PC-3 (cell line): ENCODE measurements around the gene SAMD14. TPM values are rescaled to one million over a fixed set of nuclear protein-coding genes. Genes with fewer than 3 reads are reported as not detected.
A peak's percentile ranks its signal among the peaks of the same experiment; 100 is the strongest.

Source experiments
- ATAC-seq: fragments of 200-7000 bp; cut with Tn5 transposase; 2 replicates; pipeline ENCODE4 v1.9.1; 2020; ENCODE audit warnings: mild to moderate bottlenecking, moderate library complexity
- BruUV-seq: library from RNA; stranded (reverse); fragments of 400-500 nt; replicated peaks from 2 replicates; lab custom pipeline; 2021; lab: Mats Ljungman, UMichigan
- CTCF ChIA-PET: fragments of 300-600 bp; sonication (Branson Sonifier 250); formaldehyde crosslinking; loops from one replicate; lab custom pipeline; 2022; ENCODE audit warnings: antibody characterized with exemption; lab: Charles Lee
- POLR2A ChIA-PET: fragments of 300-600 bp; sonication (Branson Sonifier 250); formaldehyde crosslinking; loops from one replicate; lab custom pipeline; 2022; ENCODE audit warnings: antibody characterized with exemption; ENCODE audit not compliant: unreplicated experiment; lab: Charles Lee
- DNase-seq: peaks from one replicate; pipeline ENCODE4 v3.0.0-alpha.2; 2015
- H2AFZ ChIP-seq: fragments of 300-600 bp; sonication (generic); 2 replicates; pipeline ENCODE4 v1.6.0; 2016; ENCODE audit warnings: antibody characterized with exemption, low read length
- H3F3A ChIP-seq: fragments of 300-600 bp; sonication (generic); one replicate; pipeline ENCODE4 v1.6.0; 2017; ENCODE audit warnings: antibody characterized with exemption, low read length, control low read depth, mild to moderate bottlenecking; ENCODE audit not compliant: unreplicated experiment
- H3K27ac ChIP-seq: fragments of 300-600 bp; sonication (generic); 2 replicates; pipeline ENCODE4 v1.5.1; 2016; ENCODE audit warnings: mild to moderate bottlenecking, low read length
- H3K27me3 ChIP-seq: fragments of 300-600 bp; sonication (generic); 2 replicates; pipeline ENCODE4 v1.6.1; 2016; ENCODE audit warnings: low read length, mixed read lengths
- H3K36me3 ChIP-seq: fragments of 300-600 bp; sonication (generic); 2 replicates; pipeline ENCODE4 v1.6.1; 2016; ENCODE audit warnings: low read depth, mixed run types, low read length, mixed read lengths
- H3K4me1 ChIP-seq: fragments of 300-600 bp; sonication (generic); 2 replicates; pipeline ENCODE4 v1.5.1; 2016; ENCODE audit warnings: low read length; ENCODE audit not compliant: insufficient read depth
- H3K4me2 ChIP-seq: fragments of 300-600 bp; sonication (generic); 2 replicates; pipeline ENCODE4 v1.6.0; 2016; ENCODE audit warnings: low read length
- H3K4me3 ChIP-seq: fragments of 300-600 bp; sonication (generic); 2 replicates; pipeline ENCODE4 v1.5.1; 2016; ENCODE audit warnings: mild to moderate bottlenecking, low read length, mixed read lengths
- H3K79me2 ChIP-seq: fragments of 300-600 bp; sonication (generic); 2 replicates; pipeline ENCODE4 v1.6.1; 2017; ENCODE audit warnings: low read length, mixed read lengths
- H3K9ac ChIP-seq: fragments of 300-600 bp; sonication (generic); 2 replicates; pipeline ENCODE4 v1.6.0; 2016; ENCODE audit warnings: mild to moderate bottlenecking, low read length
- H3K9me2 ChIP-seq: fragments of 300-600 bp; sonication (generic); replicated peaks from 2 replicates; pipeline ENCODE4 v1.6.1; 2016; ENCODE audit warnings: mixed run types, low read length, mixed read lengths
- H3K9me3 ChIP-seq: fragments of 300-600 bp; sonication (generic); 2 replicates; pipeline ENCODE4 v1.6.1; 2016; ENCODE audit warnings: low read length, mixed read lengths
- H4K20me1 ChIP-seq: fragments of 300-600 bp; sonication (generic); 2 replicates; pipeline ENCODE4 v1.6.1; 2016; ENCODE audit warnings: low read length, mixed read lengths
- EZH2 ChIP-seq: fragments of 300-600 bp; sonication (generic); IDR thresholded peaks from one replicate; pipeline ENCODE4 v1.6.1; 2017; ENCODE audit warnings: antibody characterized with exemption, mild to moderate bottlenecking, low read length; ENCODE audit not compliant: unreplicated experiment
- EZH2phosphoT487 ChIP-seq: fragments of 300-600 bp; sonication (generic); IDR thresholded peaks from 2 replicates; pipeline ENCODE4 v1.6.1; 2018; ENCODE audit warnings: mild to moderate bottlenecking, antibody characterized with exemption, low read length, borderline replicate concordance
- intact Hi-C: fragments of 100-400 bp; cut with micrococcal nuclease; formaldehyde crosslinking; loops from 2 replicates; pipeline ENCODE4 v1.9.0; 2023
- total RNA-seq: library from RNA; depleted of rRNA; stranded (reverse); fragments of >200 nt; gene quantifications from 2 replicates; pipeline ENCODE4 v1.2.3, GENCODE V29; 2014
- TF ChIP-seq, protein P1 (sequence below): fragments of 300-600 bp; sonication (generic); conservative IDR thresholded peaks from 2 replicates; pipeline ENCODE4 v1.5.1; 2017; ENCODE audit warnings: antibody characterized with exemption, low read depth, mild to moderate bottlenecking, low read length

The SAMD14 gene
- total RNA-seq, 1 experiment from 2014 or later, result 0.11 TPM

DNA sequence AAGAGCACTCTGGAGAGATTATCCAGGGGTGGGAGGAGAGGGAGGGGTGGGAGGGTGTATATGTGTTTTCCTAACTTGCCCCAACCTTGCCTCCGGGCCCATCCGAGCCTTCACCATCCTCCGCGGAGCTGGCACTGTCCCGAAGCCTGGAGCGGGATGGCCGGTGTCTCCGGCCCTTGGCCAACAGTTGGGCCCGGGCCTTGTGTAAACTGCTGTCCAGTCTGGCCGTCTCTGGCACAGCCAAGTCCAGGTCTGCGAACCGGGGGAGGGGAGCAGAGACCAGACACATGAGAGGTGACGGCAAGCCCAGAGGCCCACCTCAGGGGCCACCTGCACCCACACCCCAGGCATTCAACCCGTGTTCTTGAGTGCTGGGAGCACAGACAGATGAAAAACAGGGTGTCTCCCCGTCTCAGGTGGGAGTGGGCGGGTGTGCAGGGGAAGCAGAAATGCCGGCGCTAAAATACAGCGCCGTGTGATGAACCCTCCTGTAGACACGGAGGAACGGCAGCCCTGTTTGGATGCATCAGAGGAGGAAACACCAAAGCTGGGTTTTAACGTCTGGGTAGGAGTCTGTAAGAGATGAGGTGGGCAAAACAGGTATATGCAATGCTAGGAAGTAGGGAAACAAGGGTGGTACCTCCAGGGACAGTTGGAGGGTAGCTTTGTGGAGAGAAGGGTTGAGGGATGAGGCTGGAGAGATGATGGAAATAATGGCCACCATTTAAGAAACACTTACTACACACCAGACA lies 11.7 kb downstream of the SAMD14 start:
- H3K36me3 ChIP-seq, result no peaks in the 10 kb centered on the region
- DNase-seq, result no peak
- TF ChIP-seq, protein P1, sequence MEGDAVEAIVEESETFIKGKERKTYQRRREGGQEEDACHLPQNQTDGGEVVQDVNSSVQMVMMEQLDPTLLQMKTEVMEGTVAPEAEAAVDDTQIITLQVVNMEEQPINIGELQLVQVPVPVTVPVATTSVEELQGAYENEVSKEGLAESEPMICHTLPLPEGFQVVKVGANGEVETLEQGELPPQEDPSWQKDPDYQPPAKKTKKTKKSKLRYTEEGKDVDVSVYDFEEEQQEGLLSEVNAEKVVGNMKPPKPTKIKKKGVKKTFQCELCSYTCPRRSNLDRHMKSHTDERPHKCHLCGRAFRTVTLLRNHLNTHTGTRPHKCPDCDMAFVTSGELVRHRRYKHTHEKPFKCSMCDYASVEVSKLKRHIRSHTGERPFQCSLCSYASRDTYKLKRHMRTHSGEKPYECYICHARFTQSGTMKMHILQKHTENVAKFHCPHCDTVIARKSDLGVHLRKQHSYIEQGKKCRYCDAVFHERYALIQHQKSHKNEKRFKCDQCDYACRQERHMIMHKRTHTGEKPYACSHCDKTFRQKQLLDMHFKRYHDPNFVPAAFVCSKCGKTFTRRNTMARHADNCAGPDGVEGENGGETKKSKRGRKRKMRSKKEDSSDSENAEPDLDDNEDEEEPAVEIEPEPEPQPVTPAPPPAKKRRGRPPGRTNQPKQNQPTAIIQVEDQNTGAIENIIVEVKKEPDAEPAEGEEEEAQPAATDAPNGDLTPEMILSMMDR, result no peak
- TF ChIP-seq EZH2phosphoT487, result no peak
- no peak for TF ChIP-seq EZH2
- H3K9me3 ChIP-seq, result no peaks in the 10 kb centered on the region
- no peaks in the 10 kb centered on the region for H4K20me1 ChIP-seq
- H3K79me2 ChIP-seq, result no peaks in the 10 kb centered on the region
- H3K4me3 ChIP-seq, result no peak overlapping the region
- peaks cover 5% of the 10 kb centered on the region; the same call in 1 of the 2 replicates for H3K27me3 ChIP-seq
- CTCF ChIA-PET, result interaction anchor here (2.0 kb wide), 1 partner anchor 32 kb away, joined by 5 read pairs; no protein-coding TSS in a partner anchor
- H3K27ac ChIP-seq, result no peak overlapping the region
- BruUV-seq, result no TSS peak
- H3K9me2 ChIP-seq, result no peaks in the 10 kb centered on the region
- no peaks in the 10 kb centered on the region for H3F3A ChIP-seq
- intact Hi-C loops, result no loop called here
- no peak overlapping the region for H2AFZ ChIP-seq
- POLR2A ChIA-PET, result interaction anchor here (0.9 kb wide), 1 partner anchor 15 kb away, joined by 3 read pairs; no protein-coding TSS in a partner anchor
- H3K4me1 ChIP-seq, result peaks cover 5% of the 10 kb centered on the region; the same call in 1 of the 2 replicates
- no peak overlapping the region for H3K9ac ChIP-seq
- no peak overlapping the region for H3K4me2 ChIP-seq
- ATAC-seq, result no peak

DNA sequence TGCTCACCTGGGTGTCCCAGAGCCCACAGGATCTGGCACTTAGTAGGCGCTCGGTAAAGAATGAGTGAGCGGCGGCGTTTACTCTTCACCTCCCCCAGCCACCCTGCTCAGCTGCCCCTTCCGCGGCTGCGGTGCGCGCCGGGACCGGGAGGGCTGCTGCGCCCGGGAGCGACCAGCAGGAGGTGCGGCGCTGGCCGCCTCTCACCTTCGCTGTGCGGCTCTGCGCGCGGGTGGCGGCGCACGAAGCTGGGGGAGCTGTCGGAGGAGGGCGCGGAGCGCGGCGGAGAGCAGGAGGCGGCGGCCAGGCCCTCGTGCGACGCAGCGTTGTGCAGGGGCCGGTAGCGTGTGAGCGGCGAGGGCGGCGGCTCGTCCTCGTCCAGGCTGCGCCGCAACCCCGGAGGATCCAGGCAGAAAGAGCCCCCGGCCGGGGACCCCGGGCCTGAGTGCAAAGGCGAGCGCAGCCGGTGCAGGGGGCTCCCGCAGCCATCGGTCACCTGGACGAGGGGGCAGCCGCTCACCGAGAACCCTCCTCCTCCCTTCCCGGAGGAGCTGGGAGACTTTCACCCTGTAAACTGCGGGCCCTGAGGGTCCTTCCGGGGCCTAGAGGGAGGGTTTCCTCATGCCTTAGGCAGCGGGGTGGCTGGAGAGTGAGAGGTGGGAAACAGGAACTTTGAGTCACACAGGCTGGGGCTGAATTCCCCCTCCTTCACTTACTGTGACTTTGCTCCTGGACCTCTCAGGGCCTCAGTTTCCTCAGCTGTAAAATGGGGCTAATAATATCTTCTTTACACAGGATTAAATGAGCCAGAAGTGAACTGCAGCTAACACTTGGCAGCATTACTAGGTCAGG lies 12.5 kb downstream of the SAMD14 start:
- Histone ChIP-seq H3K4me3 (peak overlapping the region; percentile 18; the same call in 1 of the 2 replicates), H3K4me1 (peaks cover 5% of the 10 kb centered on the region; the same call in 1 of the 2 replicates), H3K9me2 (no peaks in the 10 kb centered on the region), H2AFZ (peak overlapping the region; percentile 36), H3K36me3 (no peaks in the 10 kb centered on the region), H4K20me1 (no peaks in the 10 kb centered on the region), H3K4me2 (peak overlapping the region; percentile 64), H3F3A (no peaks in the 10 kb centered on the region), H3K79me2 (no peaks in the 10 kb centered on the region), H3K9ac (no peak overlapping the region), H3K9me3 (no peaks in the 10 kb centered on the region), H3K27me3 (peaks cover 5% of the 10 kb centered on the region; the same call in 1 of the 2 replicates), H3K27ac (no peak overlapping the region)
- peak; percentile 85 for DNase-seq
- TF ChIP-seq, protein P1, result peak; percentile 71
- no peak for TF ChIP-seq EZH2phosphoT487
- CTCF ChIA-PET, result interaction anchor here (1.0 to 2.0 kb wide), 4 partner anchors 19 to 34 kb away, joined by 5 to 20 read pairs (median 6); no protein-coding TSS in a partner anchor
- peak; percentile 88 for ATAC-seq
- intact Hi-C loops, result no loop called here
- no TSS peak for BruUV-seq
- POLR2A ChIA-PET, result no interaction called here
